SKM-1 (cell line): ENCODE results near the gene IL23R.

Source experiments
- DNase-seq: peaks from one replicate; lab custom pipeline; 2025; ENCODE audit not compliant: unreplicated experiment; lab: John Stamatoyannopoulos, UW

The IL23R gene

GRCh38 chr1:67148516-67149178, 17.6 kb upstream of the IL23R start:
- DNase-seq: no peak

GRCh38 chr1:67149179-67149770, 17.0 kb upstream of the IL23R start:
- peak; percentile 65 for DNase-seq

GRCh38 chr1:67150931-67151330, 15.3 kb upstream of the IL23R start:
- no peak for DNase-seq

GRCh38 chr1:67158401-67158800, 7.9 kb upstream of the IL23R start:
- DNase-seq: no peak

- no peak for DNase-seq
Observed at GRCh38 chr1:67159233-67159632, 7.0 kb upstream of the IL23R start.

GRCh38 chr1:67162954-67163353, 3.3 kb upstream of the IL23R start:
- no peak for DNase-seq

- DNase-seq: no peak
Observed at GRCh38 chr1:67165468-67166041, 699 bp upstream of the IL23R start.

GRCh38 chr1:67169496-67169895, 3.2 kb downstream of the IL23R start:
- no peak for DNase-seq

GRCh38 chr1:67169932-67170331, 3.7 kb downstream of the IL23R start:
- no peak for DNase-seq

- no peak for DNase-seq
Observed at GRCh38 chr1:67170751-67171573, 4.7 kb downstream of the IL23R start.

- no peak for DNase-seq
Observed at GRCh38 chr1:67171574-67171955, 5.3 kb downstream of the IL23R start.

GRCh38 chr1:67171978-67172377, 5.7 kb downstream of the IL23R start:
- no peak for DNase-seq

GRCh38 chr1:67173988-67174387, 7.7 kb downstream of the IL23R start:
- DNase-seq: no peak

- no peak for DNase-seq
Observed at GRCh38 chr1:67174716-67175284, 8.5 kb downstream of the IL23R start.

- no peak for DNase-seq
Observed at GRCh38 chr1:67175530-67176087, 9.4 kb downstream of the IL23R start.

GRCh38 chr1:67184838-67185421, 18.7 kb downstream of the IL23R start:
- no peak for DNase-seq

- DNase-seq: no peak
Observed at GRCh38 chr1:67188137-67188536, 21.9 kb downstream of the IL23R start.

- no peak for DNase-seq
Observed at GRCh38 chr1:67189953-67190352, 23.7 kb downstream of the IL23R start.

GRCh38 chr1:67190410-67190809, 24.2 kb downstream of the IL23R start:
- DNase-seq: no peak

GRCh38 chr1:67190942-67191341, 24.7 kb downstream of the IL23R start:
- no peak for DNase-seq
